Sigmoid colon (tissue), 4 donors: ENCODE measurements around the gene CHRM1.

Source experiments
- CTCF ChIP-seq, 4 experiments: fragments of 450-650 bp in 3 of 4; fragments of 200-600 bp in 1 of 4; IDR thresholded peaks; one replicate each; pipeline ENCODE4 v1.5.1; 2016 to 2019; ENCODE audit warnings: antibody characterized with exemption in 4 of 4, mild to moderate bottlenecking in 3 of 4, moderate library complexity in 2 of 4
- POLR2A ChIP-seq, 2 donors: fragments of 450-650 bp; IDR thresholded peaks; one replicate each; pipeline ENCODE4 v1.6.1; 2016; ENCODE audit warnings: antibody characterized with exemption in 2 of 2, mild to moderate bottlenecking in 2 of 2, moderate library complexity in 2 of 2
- POLR2AphosphoS5 ChIP-seq, 4 donors: sonication (generic); formaldehyde crosslinking; IDR thresholded peaks; one replicate each; pipeline ENCODE4 v1.6.1; 2017; ENCODE audit warnings: antibody characterized with exemption in 4 of 4

- TF ChIP-seq CTCF (IDR thresholded peaks at IDR 0.05) (no peak), POLR2AphosphoS5 (IDR thresholded peaks at IDR 0.05) (no peak), POLR2A (IDR thresholded peaks at IDR 0.05) (no peak)
Observed at GRCh38 chr11:62911137-62912130, 9.7 kb downstream of the CHRM1 start.
